GM21515 (cell line): ENCODE measurements around the gene HEATR5B.
"Not testable (repeated sequence)": the region's sequence is repeated elsewhere in the genome, so short reads cannot be mapped to it uniquely, and the experiment has no call there.

Experiments used
- ATAC-seq: cut with Tn5 transposase; IDR thresholded peaks from one replicate; pipeline ENCODE4 v1.9.1; 2021; ENCODE audit not compliant: unreplicated experiment

Gene HEATR5B

DNA sequence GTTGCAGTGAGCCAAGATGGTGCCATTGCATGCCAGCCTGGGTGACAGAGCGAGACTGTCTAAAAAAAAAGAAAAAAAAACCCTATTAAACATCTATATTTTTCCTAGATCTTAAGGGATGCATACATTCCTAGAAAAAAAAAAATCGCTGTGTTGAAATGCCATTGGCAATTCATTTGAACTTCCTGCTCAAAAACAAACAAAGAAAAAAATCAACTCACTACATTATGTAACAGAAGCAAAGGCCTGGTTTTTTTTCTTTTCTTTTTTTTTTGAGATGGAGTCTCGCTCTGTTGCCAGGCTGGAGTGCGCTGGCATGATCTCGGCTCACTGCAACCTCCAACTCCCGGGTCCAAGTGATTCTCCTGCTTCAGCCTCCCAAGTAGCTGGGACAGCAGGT is 96.2 kb downstream of the HEATR5B start:
- no peak for ATAC-seq

DNA sequence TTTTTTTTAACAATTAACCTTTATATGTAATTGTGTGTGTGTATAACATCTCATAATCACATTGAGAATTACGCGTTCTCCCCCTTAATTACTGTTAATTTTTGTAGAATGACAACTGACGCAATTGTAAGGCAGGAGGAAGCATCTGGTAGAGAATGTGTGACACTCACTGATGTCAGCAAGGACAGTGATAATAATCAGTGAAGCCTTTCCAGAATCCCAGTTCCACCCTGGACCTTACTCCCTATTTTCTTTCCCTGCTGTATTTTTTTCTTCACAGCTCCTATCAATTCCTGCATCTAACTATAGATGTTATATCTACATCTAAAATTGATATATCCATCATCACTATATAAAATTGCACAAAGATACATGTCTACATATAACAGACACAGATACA is 101.7 kb downstream of the HEATR5B start:
- no peak for ATAC-seq

DNA sequence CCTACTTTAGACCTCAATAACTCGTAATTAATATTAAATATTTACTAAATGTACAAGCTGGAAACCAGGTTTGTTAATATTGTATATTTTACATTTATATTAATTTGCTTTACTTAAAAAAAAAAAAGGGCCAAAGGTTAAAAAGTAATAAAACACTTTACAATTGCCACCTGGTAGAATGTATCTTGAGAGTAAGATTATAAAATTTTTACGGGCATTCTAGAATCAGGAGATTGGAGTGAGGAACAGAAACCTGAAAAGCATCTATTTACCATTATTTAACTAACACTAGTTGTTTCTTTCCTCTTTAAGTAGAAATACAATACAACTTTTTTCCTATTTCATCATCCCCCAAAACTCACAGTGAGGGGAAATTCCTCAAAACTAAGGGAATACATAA is 102.3 kb downstream of the HEATR5B start:
- no peak for ATAC-seq

DNA sequence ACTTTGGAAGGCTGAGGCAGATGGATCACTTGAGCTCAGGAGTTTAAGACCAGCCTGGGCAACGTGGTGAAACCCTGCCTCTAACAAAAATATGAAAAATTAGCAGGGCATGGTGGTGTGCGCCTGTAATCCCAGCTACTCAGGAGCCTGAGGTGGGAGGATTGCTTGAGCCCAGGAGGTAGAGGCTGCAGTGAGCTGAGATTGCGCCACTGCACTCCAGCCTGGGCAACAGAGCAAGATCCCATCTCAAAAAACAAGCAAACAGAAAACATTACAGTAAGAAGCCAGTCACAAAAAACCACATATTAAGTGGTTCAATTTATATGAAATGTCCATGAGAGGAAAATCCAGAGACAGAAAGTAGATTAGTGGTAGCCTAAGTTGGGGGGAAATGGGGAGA is 105.2 kb downstream of the HEATR5B start:
- not testable (repeated sequence) for ATAC-seq

DNA sequence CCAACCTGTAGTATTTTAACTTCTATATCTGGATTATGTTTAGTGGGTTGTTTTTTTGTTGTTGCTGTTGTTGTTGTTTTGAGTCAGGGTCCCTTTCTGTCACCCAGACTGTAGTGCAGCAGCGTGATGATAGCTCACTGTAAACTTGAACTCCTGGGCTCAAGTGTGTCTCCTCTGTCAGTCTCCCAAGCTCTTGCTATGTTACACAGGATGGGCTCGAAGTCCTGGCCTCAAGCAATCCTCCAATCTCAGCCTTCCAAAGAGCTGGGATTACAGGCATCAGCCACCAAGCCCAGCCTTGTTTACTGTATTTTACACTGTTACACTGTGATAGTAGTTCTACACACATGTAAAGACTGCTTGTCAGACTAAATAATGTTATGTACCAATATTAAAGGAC is 108.1 kb downstream of the HEATR5B start:
- ATAC-seq = no peak

DNA sequence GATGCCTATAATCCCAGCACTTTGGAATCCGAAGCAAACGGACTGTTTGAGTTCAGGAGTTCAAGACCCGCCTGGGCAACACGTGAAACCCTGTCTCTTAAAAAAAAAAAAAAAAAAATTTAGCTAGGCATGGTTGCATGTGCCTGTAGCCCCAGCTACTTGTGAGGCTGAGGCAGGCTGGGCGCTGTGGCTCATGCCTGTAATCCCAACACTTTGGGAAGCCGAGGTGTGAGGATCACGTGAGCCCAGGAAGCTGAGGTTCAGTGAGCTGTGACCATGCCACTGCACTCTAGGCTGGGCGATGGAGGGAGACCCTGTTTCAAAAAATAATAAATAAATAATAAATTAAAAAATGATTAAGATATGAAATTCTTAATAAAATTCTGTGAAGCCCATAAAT is 108.9 kb downstream of the HEATR5B start:
- no peak for ATAC-seq

DNA sequence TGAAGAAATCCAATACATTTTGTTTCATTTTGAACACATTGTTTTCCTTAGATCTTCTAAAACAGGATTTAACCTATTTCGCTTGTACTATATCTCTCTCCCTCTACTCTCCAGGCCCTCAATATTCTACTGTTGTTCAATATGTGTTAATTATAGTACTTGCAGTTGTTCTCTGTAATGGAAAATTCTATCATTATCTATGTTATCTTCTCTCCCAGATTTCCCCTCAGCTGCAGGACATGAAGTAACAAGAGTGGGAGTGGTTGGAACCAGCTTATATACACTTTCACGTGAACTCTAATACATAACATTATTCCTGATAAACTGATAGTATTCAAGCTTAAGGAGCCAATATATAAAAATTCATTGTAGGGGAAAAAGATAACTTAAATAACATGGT is 110.9 kb downstream of the HEATR5B start:
- ATAC-seq = no peak

DNA sequence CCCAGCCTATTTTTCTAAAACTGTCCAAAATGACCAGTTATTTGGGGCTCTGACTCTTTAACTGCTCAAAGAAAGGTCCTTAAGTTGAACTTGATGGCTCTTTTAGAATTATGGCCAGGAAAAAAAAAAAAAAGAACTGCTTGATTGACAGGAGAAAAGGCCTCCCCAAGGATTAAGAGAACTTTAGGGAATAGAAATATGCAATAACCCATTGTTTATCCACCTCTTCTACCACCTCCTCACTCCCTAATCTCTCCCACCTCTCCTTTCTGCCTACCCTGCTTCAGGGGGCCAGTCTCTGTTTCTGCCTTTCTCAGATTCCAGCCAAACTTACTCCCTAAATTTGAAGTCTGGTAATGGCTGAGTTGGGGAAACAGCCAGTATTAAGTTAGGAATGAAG is 112.2 kb downstream of the HEATR5B start:
- no peak for ATAC-seq

DNA sequence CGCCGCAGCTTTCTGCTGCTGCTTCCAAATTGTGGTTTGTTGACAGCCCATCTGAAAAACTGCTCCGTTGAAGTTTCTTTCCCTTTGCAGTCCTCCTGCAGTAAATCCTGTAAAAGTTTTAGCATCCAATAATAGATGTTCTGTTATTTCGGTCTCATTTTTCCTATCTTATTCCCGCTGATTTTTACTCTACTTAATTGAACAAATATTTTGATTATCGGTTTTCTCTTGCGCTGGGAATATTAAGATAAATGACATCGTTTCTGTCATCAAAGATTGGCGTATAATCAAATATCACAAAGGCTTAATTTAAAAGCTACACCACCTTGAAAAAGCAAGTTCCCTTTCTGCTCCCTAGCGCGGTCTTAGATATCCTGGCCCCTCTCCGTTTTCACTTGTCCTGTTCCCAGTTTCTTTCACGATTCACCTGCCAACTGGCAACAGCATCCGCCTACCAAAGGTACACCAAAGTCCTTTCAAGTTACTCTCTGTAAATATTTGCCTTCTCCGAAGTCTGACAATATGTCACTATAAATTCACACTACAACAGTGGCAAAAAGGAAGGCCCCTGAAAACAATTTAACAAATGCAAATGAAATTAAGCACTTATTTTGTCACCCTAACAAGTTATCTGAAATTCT is 116.8 kb downstream of the HEATR5B start:
- ATAC-seq = no peak

DNA sequence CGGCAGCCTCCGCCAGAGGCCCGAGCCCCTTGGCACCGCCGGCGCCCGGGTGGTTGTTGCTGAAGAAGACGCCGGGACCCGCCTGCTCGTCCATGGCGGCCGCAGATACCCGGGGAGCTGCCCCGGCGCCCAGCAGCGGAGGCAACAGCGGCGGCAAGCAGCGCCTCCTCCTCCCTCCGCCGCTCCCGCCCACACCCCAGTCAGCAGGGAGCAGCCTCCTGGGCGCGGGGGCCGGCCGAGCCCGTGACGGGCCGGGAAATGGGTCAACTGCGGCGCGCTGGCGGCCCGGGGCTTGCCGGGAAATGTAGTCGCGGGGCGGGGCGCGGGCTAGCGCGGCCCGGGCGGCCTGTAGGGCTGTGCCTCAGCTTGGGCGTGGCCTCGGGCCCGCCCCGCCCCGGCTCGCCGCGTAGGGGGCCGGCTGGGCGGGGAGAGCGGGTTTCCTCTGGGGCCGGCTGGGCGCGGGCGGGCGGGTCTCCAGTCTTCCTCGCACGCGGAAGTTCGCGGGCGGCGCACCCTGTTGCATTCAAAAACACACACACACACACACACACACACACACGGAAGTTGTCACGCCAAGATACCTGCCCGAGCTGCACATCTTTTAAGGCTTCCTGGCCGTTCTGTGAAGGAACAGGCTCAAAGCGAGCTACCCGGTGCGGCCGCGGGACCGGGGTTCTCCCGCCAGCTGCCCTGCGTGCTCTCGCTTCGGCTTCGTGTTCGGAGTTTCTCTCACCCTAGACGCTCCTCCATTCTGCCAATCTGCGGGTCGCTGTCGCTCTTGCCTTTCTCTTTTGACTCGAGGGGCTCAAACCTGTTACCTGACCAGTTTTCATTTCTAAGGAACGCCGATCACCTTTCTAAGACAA is 117.6 kb downstream of the HEATR5B start, which contains the start of gene STRN:
STRN (minus strand) TSS at position 167 of the 866 bp plus-strand sequence; CDS start at position 94, 73 bp downstream.
- ATAC-seq = peak; percentile 96

DNA sequence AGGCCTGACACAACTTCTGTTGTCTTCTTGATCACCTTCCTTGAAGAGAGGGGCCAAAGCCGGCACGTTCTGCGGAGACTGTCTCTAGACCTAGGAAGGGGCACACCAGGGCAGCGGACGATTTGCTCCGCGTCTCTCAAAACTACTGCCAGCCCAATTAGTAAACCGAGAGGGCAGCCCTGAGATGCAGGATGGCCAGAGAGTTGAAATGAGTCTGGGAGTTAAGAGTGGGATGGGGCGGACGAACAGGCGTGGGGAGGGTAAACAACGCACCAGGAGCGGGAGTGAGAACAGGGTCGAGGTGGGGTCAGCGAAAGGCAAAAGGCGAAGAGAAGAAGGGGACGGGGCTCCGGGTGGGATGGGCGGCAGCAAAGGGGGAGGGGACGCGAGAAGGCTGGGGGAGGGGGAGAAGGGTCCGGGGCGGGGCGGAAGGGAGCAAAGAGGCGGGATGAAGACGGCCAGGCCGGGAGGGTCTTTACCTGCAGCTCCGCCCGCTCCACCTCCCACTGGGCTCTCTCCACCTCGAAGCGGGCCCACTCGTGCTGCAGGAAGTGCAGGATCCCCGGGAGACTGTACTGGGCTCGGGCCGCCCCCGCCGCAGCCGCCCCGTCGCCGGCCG is 118.3 kb downstream of the HEATR5B start:
- ATAC-seq = peak; percentile 29

DNA sequence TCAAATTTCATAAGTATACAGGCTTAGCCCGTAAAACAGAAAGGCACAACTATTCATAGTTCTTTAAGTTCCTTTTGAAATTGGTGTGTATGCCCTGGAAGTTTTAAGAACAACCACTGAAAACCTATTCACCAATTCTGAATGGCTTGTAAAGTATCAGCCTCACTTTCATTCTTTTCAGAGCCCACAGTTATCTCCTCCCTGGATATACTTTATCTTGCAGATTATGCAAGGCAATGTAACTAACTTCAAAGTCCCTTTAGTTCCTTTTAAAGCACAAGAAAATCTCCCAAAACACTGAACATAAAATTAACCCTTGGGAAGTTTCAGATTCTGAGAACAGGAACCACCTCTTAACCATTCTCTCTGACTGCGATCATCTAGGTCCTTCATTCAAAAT is 119.0 kb downstream of the HEATR5B start:
- ATAC-seq = no peak

DNA sequence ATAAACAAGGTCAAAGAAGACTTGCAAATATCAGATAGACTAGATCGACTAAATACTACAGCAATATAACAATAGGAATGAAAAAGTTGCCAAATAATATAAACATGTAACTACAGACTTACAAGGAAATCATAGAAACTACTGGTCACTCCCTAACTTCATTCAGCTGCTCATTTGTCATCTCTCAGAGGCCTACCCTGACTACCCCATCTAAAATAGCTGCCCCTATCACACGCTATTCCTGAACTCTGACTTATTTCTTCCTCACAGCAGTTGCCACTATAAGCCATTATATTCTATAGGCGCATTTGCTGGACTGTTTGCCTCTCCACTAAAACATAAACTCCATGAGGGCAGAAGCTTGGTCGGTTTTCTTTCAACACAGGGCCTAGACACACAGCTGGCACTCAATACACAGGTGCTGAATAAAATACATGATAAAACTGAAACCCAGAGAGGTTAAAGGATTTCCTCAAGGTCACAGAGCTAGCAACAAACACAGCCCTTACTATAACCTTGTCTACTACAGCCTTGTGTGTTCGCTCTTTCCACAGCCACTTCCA is 119.6 kb downstream of the HEATR5B start:
- ATAC-seq = no peak

DNA sequence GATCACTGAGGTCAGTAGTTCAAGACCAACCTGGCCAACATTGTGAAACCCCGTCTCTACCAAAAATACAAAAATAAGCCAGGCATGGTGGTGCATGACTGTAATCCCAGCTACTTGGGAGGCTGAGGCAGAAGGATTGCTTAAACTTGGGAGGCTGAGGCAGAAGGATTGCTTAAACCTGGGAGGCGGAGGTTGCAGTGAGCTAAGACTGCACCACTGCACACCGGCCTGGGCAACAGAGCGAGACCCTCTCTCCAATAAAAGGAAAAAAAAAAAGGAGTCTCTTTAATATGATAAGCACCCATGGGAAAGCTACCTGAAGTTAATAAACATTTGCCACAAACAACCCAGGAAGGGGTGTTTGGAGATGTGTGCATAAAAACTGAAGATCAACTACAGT is 120.4 kb downstream of the HEATR5B start:
- no peak for ATAC-seq

DNA sequence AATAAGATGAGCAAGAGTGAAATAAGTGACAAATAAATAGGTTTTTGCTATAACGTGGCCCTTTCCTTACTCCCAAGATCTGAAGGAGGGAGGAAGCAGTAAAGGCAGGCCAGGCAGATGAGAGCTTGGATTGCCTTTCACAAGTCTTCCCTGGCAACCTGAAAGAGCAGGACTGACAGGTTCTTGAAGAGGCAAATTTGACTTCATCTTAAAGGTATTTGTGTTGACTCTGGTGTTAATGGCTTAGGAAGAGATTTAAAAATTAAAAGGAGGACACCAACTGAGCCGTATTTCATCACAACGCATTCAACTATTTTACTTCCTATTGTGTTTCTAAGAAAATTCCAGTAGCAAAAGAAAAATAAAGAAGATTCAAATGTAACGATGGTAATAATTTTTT is 121.1 kb downstream of the HEATR5B start:
- no peak for ATAC-seq

DNA sequence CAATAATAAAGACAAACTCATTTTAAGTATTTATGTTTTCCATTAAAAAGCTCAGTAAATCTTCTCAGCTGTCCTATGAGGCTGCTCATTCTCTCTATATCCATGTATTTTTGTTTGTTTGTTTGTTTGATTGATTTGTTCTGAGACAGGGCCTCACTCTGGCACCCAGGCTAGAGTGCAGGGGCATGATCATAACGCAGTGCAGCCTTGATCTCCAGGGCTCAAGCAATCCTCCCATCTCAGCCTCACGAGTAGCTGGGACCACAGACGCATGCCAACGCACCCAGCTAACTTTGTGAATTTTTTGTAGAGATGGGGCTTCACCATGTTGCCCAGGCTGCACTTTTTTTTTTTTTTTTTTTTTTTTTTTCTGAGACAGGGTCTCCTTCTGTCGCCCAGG is 123.4 kb downstream of the HEATR5B start:
- no peak for ATAC-seq

DNA sequence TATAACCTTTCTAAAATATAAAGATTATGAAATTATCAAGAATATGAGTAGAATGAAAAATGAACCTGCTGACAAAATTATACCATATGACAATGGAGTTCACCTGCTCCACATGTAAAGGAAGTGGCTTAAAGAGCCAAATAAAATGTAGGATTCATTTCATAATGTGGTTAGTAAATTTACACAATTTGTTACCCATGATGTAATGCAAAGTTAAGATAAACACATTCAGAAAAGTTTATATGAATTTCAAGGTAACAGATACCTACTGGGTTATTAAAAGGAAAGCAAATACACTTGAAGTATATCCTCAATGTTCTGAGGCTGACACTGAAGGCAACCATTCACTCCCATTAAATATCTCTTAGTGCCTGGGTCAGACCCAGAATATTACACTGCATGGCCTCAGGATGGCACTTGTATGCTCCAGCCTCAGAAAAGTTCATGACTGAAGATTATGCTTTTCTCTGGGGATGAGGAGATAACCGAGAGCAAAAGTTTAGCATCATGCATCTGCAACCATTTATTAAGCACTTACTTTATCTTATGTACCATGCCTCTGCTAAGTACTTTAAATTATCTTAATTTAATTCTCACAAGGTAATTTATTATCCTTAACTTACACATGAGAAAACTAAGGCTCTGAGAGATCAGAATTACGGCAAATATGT is 124.0 kb downstream of the HEATR5B start:
- ATAC-seq = no peak

DNA sequence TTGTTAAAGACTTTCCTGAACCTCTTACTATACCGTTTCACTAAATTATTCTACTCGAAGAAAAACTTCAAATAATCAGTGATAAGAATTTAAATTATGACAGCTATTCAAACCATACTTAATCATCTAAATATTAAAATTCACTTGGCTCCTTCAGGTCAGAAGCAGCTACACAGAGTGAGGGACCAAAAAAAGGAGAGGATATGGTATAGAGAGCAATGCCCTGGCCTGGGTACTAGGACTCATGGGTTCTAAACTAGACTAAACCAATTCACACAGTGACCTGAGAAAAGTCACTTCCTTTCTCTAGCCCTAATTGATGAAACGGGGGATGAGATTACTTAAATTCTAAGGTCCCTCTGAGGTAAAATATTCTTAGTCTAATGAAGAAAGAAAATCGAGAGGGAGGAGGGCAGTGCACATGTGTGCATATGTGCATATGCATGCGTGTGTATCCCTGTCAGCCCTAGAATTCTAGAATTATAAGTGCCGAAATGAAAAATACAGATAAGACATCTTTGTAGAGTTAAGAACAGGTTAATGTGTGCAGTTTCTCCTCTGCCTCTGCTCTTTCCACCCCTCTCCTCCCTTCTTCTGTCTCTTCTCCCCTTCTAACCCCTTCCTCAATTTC is 129.1 kb downstream of the HEATR5B start:
- ATAC-seq = no peak

DNA sequence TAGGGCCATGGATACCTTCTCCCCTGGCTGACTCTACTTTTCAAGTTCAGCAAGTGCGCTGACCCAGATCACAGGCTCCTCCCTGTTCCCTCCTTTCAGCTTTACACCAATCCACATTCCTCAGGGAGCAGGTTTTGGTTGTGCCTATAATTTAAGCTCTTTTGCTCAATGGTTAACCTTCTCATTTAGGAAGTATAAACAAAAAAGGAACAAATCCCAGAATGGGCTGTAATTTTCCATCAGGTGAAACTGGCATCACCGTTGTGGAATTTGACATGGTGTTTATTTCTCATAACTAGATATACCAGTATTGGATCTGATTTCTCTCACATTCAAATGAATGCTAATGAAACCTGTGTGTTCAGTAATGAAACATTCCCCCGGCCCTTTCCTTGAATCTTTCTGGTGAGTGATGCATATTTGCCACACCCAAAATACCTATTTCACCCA is 131.4 kb downstream of the HEATR5B start:
- no peak for ATAC-seq

DNA sequence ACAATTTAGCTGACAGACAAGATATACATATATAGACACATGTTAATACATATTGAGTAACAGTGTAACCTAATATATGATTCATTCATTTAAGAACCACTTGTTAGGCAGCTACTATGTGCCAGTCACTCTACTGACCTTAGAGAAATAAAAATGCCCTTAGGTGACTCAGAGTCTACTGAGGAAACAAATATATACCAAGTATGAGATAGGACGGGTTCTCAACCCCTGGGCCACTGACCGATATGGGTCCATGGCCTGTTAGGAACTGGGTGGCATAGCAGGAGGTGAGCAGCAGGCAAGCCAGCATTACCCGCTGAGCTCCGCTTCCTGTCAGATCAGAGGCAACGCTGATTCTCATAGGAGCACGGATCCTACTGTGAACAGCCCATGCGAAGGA is 132.6 kb downstream of the HEATR5B start:
- no peak for ATAC-seq
